OCI-LY7 (cell line): Measurements from ENCODE around the gene PUM1.

ENCODE experiments used
- CTCF ChIP-seq: fragments of 200-600 bp; sonication (generic); conservative IDR thresholded peaks from 2 replicates; pipeline ENCODE4 v1.5.1; 2014; ENCODE audit warnings: mild to moderate bottlenecking, antibody characterized with exemption, low read length, moderate library complexity, mixed read lengths
- EZH2phosphoT487 ChIP-seq: fragments of 200-600 bp; sonication (generic); IDR thresholded peaks from 2 replicates; pipeline ENCODE4 v1.6.1; 2018; ENCODE audit warnings: low read depth, borderline replicate concordance, mild to moderate bottlenecking, mixed run types, antibody characterized with exemption, low read length, moderate library complexity, mixed read lengths

GRCh38 chr1:30929944-30930525 is 135.5 kb downstream of the PUM1 start:
- TF ChIP-seq CTCF = no peak
- TF ChIP-seq EZH2phosphoT487 = no peak
